Effector memory CD4-positive, alpha-beta T cell (primary cell): ENCODE results near the gene GRK2.
"Not testable (repeated sequence)": the region's sequence is repeated elsewhere in the genome, so short reads cannot be mapped to it uniquely, and the experiment has no call there.

ENCODE experiments used
- DNase-seq, 3 donors: peaks; one replicate each; pipeline ENCODE4 v3.0.0-alpha.2; 2020
- H3K27ac ChIP-seq: 2 replicates; pipeline ENCODE4 v1.7.0; 2013; ENCODE audit warnings: mild to moderate bottlenecking, low read length, moderate library complexity; ENCODE audit not compliant: insufficient read depth, poor library complexity, severe bottlenecking
- H3K27me3 ChIP-seq: replicated peaks from 2 replicates; pipeline ENCODE4 v1.7.0; 2013; ENCODE audit warnings: mild to moderate bottlenecking, low read length; ENCODE audit not compliant: insufficient read depth, control insufficient read depth, poor library complexity, severe bottlenecking
- H3K36me3 ChIP-seq: 2 replicates; pipeline ENCODE4 v1.7.0; 2013; ENCODE audit warnings: mild to moderate bottlenecking, low read length, moderate library complexity; ENCODE audit not compliant: control insufficient read depth, insufficient read depth
- H3K4me1 ChIP-seq: 2 replicates; pipeline ENCODE4 v1.7.0; 2013; ENCODE audit warnings: low read length, mild to moderate bottlenecking; ENCODE audit not compliant: control insufficient read depth, insufficient read depth, poor library complexity, severe bottlenecking
- H3K4me3 ChIP-seq: 2 replicates; pipeline ENCODE4 v1.7.0; 2013; ENCODE audit warnings: low read length, low read depth, mild to moderate bottlenecking; ENCODE audit not compliant: insufficient read depth, poor library complexity, severe bottlenecking
- H3K9me3 ChIP-seq: 2 replicates; pipeline ENCODE4 v1.7.0; 2013; ENCODE audit warnings: mild to moderate bottlenecking, low read length, moderate library complexity; ENCODE audit not compliant: control insufficient read depth
- total RNA-seq, 3 donors: gene quantifications; one replicate each; lab custom pipeline; 2026; lab: John Stamatoyannopoulos, UW

The GRK2 gene
- total RNA-seq: 315 to 437 (median 378) reads per million in 3 donors

DNA sequence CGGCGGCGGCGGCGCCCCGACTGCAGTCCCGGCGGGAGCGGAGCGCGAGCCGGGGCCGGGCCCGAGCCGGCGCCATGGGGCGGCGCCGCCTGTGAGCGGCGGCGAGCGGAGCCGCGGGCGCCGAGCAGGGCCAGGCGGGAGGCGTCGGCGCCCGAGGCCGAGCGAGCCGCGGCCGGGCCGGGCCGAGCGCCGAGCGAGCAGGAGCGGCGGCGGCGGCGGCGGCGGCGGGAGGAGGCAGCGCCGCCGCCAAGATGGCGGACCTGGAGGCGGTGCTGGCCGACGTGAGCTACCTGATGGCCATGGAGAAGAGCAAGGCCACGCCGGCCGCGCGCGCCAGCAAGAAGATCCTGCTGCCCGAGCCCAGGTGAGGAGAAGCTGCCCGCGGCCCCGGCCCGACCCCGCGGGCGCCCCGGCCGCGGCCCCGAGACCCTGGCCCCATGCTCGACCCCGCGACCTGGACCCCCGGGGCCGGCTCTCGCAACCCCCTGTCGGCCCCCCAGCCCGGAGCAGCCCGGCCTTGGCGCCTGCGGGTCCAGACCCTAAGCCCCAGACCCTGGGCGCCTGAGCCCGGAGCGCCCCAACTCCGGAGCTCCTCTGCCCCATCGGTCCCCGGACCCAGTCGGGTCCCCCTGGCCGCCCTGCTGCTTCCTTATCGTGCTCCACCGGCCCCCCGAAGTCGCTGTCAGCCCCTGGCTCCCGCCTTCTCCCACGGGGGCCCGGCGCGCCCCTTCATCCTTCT is at the start of gene GRK2:
GRK2 (plus strand) TSS at position 25 of the 739 bp plus-strand sequence; CDS start at position 252, 227 bp downstream.
- peak within 1 kb of the TSS; percentile 86 for H3K4me3 ChIP-seq
- no peaks in the 10 kb centered on the region for H3K27me3 ChIP-seq
- DNase-seq: no peak
- H3K36me3 ChIP-seq: no peaks in the 10 kb centered on the region
- H3K9me3 ChIP-seq: no peaks in the 10 kb centered on the region
- peaks cover 59% of the 10 kb centered on the region for H3K4me1 ChIP-seq
- peak within 1 kb of the TSS; percentile 90 for H3K27ac ChIP-seq

DNA sequence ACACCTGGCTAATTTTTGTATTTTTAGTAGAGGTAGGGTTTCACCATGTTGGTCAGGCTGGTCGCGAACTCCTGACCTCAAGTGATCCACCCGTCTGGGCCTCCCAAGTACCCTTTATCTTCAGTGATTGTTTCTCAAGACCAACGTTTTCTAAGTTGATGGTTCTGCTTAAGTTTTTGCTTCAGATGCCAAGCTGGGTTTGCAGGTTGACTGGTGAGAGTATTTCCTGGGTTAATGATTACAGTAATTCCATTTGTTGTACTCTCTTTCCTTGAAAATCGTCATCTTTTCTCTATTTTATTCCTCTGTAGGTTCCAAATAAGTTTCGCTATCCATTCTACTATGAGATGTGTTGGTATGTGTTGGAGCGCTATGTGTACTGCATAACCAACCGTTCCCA is 38.5 kb upstream of the GRK2 start:
- Histone ChIP-seq H3K4me1 (no peaks in the 10 kb centered on the region), H3K27ac (no peak overlapping the region), H3K4me3 (no peak overlapping the region), H3K36me3 (peaks cover 33% of the 10 kb centered on the region), H3K9me3 (no peaks in the 10 kb centered on the region), H3K27me3 (no peaks in the 10 kb centered on the region)
- no peak for DNase-seq

DNA sequence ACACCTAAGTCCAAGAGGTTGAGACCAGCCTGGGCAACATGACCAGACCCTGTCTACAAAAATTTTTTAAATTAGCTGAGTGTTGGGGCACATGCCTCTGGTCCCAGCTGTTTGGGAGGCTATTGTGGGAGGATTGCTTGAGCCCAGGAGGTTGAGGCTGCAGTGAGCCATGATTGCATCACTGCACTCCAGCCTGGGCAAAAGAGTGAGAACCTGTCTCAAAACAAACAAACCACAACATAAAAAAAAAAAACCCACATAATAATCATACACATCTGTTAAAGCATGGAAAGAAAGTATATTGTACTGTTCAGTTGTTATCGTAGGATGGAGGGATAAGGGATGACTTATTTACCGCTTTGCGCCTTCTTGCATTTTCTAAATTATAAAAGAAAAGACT is 35.9 kb upstream of the GRK2 start:
- peaks cover 23% of the 10 kb centered on the region for H3K36me3 ChIP-seq

DNA sequence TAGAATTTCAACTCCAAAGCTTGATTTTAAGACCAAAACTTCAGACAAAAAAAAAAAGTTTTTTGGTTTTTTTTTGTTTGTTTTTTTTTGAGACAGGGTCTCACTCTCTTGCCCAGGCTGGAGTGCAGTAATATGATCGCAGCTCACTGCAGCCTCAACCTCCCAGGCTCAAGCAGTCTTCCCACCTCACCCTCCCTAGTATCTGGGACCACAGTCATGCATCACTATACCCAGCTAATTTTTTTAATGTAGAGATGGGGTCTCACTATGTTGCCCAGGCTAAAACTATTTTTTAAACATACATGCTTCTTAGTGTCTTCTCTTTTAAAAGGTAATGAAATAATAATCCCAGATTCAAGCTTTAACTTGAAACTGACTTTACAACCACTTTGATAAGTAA is 35.4 kb upstream of the GRK2 start:
- Histone ChIP-seq H3K27ac (no peak overlapping the region), H3K27me3 (no peaks in the 10 kb centered on the region), H3K4me3 (no peak overlapping the region), H3K36me3 (peaks cover 21% of the 10 kb centered on the region), H3K9me3 (no peaks in the 10 kb centered on the region), H3K4me1 (no peaks in the 10 kb centered on the region)
- DNase-seq: no peak

More for the DNA sequence above, 35.9 kb upstream of the GRK2 start:
- DNase-seq: no peak
- Histone ChIP-seq H3K27me3 (no peaks in the 10 kb centered on the region), H3K9me3 (no peaks in the 10 kb centered on the region), H3K27ac (no peak overlapping the region), H3K4me3 (no peak overlapping the region), H3K4me1 (no peaks in the 10 kb centered on the region)

DNA sequence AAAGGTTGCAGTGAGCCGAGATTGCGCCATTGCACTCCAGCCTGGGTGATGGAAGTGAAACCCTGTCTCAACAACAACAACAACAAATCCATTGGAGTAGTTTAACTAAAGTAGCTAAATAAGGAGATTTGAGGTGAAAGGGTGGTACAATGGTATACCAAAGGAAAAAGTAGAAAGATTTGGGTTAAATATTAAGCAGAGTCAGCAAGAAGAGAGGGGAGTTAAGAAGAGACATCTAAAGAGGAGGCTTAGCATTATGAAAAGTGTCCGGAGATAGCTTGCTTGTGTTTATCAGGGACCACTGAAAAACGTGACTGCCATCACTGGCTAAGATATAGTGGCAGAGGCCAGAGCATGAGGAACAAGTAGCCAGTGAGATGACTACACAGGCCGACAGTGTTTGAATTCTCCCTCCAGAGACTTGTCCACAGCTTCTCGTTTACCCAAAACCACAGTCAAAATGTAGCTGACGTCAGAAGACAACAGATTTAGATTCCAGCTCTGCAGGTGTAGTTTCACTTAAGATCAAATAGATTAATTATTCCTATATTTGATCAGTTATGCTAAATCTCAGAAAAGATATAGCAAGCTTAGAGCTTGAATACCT is 32.6 kb upstream of the GRK2 start:
- no peak for DNase-seq
- H3K36me3 ChIP-seq: peaks cover 11% of the 10 kb centered on the region
- H3K27ac ChIP-seq: no peak overlapping the region
- H3K4me1 ChIP-seq: peaks cover under 1% of the 10 kb centered on the region
- H3K27me3 ChIP-seq: no peaks in the 10 kb centered on the region
- no peak overlapping the region for H3K4me3 ChIP-seq
- no peaks in the 10 kb centered on the region for H3K9me3 ChIP-seq

DNA sequence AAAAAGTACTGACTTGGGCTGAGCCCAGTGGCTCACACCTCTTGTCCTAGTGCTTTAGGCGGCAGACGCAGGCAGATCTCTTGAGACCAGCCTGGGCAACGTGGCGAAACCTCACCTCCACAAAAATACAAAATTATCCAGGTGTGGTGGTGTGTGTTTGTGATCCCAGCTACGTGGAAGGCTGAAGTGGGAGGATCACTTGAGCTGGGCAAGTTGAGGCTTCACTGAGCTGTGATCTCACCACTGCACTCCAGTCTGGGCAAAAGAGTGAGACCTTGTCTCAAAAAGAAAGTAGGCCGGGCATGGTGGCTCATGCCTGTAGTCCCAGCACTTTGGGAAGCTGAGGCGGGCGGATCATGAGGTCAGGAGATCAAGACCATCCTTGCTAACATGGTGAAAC is 31.7 kb upstream of the GRK2 start:
- not testable (repeated sequence) for H3K4me3 ChIP-seq, H3K27me3 ChIP-seq, H3K27ac ChIP-seq, H3K36me3 ChIP-seq, H3K4me1 ChIP-seq, DNase-seq, H3K9me3 ChIP-seq

DNA sequence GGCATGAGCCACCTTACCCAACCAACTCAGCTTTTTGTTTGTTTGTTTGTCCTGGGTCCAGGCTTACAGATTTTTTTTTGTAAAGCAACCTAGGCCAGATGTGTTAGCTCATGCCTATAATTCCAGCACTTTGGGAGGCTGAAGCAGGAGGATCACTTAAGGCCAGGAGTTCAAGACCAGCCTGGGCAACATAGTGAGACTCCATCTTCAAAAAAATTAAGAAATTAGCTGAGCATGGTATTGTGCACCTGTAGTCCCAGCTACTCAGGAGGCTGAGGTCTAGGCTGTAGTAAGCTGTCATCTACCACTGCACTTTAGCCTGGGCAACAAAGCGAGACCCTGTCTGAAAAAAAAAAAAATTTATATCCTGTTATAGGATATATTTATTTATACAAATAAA is 28.7 kb upstream of the GRK2 start:
- Histone ChIP-seq H3K9me3 (no peaks in the 10 kb centered on the region), H3K27ac (no peak overlapping the region), H3K36me3 (peaks cover 2% of the 10 kb centered on the region), H3K27me3 (no peaks in the 10 kb centered on the region), H3K4me3 (no peak overlapping the region), H3K4me1 (peaks cover 12% of the 10 kb centered on the region)
- no peak for DNase-seq

DNA sequence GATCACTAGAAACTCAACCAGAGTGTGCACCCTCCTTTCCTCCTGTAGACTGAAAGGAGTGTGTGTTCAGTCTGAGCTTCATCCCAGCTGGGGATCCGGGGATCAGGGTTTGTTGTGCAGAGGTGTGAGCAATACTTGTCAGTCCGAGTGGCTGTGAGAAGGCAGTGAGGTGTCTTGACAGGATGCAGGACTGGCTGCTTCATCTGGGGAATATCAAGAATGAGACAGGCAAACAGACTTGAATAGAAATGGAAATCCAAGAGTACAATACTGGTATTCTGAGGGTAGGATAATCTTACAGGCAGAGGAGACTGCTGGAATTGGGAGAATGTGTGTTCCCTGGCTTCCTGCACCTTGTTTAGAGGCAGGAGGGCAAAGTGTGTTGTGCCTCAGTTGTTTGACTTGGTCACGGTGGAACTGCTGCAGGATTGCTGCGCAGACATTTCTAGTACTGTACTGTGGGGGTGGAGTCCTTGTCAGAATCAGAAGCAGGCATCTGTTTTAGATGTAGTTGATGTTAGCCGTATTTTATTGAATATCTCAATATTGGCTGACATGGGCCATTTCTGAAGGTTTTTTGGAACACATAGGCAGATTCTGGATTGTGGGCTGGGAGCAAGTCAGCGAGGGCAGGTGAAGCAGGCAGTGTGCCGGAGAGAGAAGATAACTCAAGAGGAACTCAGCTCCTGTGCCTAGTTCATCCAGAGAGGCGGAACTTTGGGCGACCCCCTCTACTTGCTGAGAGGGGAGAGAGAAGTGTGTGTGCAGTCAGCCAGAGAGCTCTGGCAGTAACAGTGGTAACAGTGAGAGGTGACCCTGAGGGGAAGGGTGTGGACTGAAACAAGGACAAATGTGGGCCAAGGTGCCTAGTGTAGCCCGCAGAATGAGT is 27.1 kb upstream of the GRK2 start:
- Histone ChIP-seq H3K4me3 (no peak overlapping the region), H3K27ac (peak overlapping the region; percentile 55), H3K36me3 (peaks cover 18% of the 10 kb centered on the region), H3K9me3 (no peaks in the 10 kb centered on the region), H3K27me3 (no peaks in the 10 kb centered on the region), H3K4me1 (peaks cover 19% of the 10 kb centered on the region)
- no peak for DNase-seq

DNA sequence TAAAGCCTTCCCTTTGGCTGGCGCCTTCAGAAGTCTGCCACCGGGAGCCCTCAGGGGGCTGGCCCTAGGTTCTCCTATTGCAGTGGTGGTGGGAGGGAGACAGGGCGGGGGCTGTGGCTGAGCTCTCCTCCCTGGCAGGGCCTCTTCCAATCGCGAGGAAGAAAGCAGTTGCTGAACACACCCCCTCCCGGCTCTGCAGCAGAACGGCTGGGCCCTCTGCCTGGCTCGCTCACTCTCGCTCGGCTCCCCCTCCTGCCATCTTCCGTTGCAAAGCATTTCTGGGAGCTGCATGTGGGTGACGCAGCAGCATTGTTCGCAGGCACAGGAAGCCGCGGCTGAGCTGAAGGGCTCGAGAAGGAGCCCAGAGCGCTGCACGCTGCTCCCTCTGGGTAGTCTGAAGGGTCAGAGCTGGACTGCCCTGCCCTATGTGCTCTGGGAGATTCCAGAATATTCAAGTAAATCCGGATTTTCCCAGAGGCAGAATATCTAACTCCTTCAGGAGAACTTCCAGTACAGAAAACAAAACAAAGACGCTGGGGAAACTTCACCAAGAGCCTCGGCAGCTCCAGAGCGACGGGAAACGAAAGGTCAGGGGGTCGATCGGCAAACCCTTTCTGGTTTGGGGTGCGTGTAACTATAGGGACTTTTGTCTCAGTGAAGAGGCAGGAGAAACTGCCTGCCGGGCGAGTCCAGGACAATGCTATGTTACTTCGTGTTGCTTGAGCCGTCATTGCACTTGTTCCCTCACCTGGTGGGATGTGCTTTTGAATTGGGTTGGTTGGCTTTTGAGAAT is 26.3 kb upstream of the GRK2 start:
- H3K9me3 ChIP-seq: no peaks in the 10 kb centered on the region
- DNase-seq: peak; percentile 93 to 96 (median 96)
- H3K4me3 ChIP-seq: peak overlapping the region; percentile 97
- no peaks in the 10 kb centered on the region for H3K27me3 ChIP-seq
- peaks cover 24% of the 10 kb centered on the region for H3K36me3 ChIP-seq
- peak overlapping the region; percentile 99 for H3K27ac ChIP-seq
- H3K4me1 ChIP-seq: peaks cover 19% of the 10 kb centered on the region
